Neuron (in vitro differentiated cells): Measurements from ENCODE around the gene CACNG8.
"Not testable (repeated sequence)": the region's sequence is repeated elsewhere in the genome, so short reads cannot be mapped to it uniquely, and the experiment has no call there.

Source experiments
- H2AFZ ChIP-seq: one replicate; pipeline ENCODE4 v1.6.1; 2013; ENCODE audit warnings: low read depth, mild to moderate bottlenecking, inconsistent platforms, low read length, moderate library complexity
- H3K27me3 ChIP-seq: one replicate; pipeline ENCODE4 v1.6.1; 2013; ENCODE audit warnings: low read length; ENCODE audit not compliant: insufficient read depth
- H3K36me3 ChIP-seq: one replicate; pipeline ENCODE4 v1.6.1; 2013; ENCODE audit warnings: low read length; ENCODE audit not compliant: insufficient read depth
- H3K4me1 ChIP-seq: one replicate; pipeline ENCODE4 v1.6.1; 2013; ENCODE audit warnings: low read length; ENCODE audit not compliant: insufficient read depth
- H3K4me3 ChIP-seq: 2 replicates; pipeline ENCODE4 v1.5.1; 2013; ENCODE audit warnings: mild to moderate bottlenecking, low read length, moderate library complexity
- H3K9me3 ChIP-seq: one replicate; pipeline ENCODE4 v1.6.1; 2013; ENCODE audit warnings: low read length

Gene CACNG8

DNA sequence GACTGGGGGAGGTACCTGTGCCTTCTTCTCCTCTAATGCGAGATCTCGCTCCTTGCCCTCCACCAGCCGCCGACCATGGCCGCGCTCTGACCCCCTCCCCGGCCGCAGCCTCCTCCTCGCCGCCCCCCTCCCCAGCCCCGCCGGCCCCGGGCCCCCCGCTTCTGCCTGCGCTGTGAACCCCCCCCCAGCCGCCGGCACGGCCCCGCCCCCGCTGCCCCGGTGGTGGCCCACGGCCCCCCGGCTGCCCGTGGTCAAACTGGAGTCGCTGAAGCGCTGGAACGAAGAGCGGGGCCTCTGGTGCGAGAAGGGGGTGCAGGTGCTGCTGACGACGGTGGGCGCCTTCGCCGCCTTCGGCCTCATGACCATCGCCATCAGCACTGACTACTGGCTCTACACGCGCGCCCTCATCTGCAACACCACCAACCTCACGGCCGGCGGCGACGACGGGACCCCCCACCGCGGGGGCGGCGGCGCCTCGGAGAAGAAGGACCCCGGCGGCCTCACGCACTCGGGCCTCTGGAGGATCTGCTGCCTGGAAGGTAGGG lies at the start of gene CACNG8:
Gene CACNG8 (plus strand): TSS at position 51 of the 545 bp plus-strand sequence.
- H3K4me3 ChIP-seq: peak within 1 kb of the TSS; percentile 41
- H3K27me3 ChIP-seq: no peaks in the 10 kb centered on the region
- H3K4me1 ChIP-seq: peaks cover 35% of the 10 kb centered on the region
- no peaks in the 10 kb centered on the region for H3K9me3 ChIP-seq
- H2AFZ ChIP-seq: no peak within 1 kb of the TSS
- no peaks in the 10 kb centered on the region for H3K36me3 ChIP-seq

DNA sequence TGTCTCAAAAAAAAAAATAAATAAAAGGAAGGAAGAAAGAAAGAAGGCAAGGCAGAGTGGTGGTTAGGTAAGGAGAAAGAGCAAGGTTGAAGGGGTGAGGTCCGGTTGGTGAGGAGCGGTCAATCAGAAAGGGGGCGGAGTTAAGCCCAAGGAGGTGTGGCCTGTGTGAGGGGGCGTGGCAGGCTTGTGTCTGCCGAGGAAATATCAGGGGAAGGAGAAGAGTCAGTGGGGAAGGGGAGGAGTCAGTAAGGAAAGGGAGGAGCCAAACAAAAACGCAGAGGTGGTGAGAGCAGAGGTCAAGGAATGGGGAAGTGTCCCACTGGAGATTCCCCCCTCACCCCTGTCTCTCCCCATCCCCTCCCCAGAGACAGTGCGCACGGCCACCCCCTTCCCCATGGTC lies 47.7 kb upstream of the CACNG8 start:
- no peak overlapping the region for H2AFZ ChIP-seq
- H3K9me3 ChIP-seq: peaks cover 5% of the 10 kb centered on the region
- no peaks in the 10 kb centered on the region for H3K27me3 ChIP-seq
- peaks cover 54% of the 10 kb centered on the region for H3K36me3 ChIP-seq
- no peak overlapping the region for H3K4me3 ChIP-seq
- H3K4me1 ChIP-seq: peaks cover 8% of the 10 kb centered on the region

DNA sequence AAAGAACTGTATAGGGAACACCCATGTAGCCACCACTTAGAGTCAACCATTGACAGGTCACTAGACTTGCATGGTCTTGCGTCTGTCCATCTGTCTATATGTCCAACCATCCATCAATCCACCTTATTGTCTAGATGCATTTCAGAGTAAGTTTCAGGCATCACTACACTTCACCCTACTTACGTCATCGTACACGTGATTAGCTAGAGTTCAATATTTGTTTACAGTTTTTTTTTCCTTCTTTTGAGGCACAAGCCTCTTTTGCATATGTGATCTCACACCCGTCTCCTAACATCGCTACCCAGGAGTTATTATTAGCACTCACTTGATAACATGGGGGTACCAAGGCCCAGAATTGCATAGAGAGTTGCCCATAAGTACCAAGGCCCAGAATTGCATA lies 46.7 kb upstream of the CACNG8 start:
- Histone ChIP-seq H3K4me1 (no peaks in the 10 kb centered on the region), H2AFZ (no peak overlapping the region), H3K27me3 (no peaks in the 10 kb centered on the region), H3K9me3 (peaks cover 5% of the 10 kb centered on the region), H3K36me3 (peaks cover 54% of the 10 kb centered on the region), H3K4me3 (no peak overlapping the region)

DNA sequence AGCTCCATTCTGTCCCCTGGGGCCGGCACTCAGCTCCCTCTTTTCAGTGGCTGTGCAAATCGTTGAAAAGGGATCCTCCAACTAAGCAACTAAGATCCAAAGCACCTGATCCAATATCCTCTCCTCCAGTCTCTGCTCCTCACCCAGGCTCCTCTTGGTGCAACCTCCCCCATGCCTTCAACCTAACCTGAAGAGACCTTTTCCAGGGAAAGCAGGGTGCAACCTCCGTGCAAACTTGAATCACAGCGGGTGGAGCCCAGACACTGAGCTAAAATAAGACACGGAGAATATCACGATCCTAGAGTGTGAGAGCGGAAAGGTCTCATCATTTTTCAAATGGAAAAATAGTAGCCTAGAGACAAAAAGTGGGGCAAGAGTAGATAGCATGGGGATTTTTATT lies 45.4 kb upstream of the CACNG8 start:
- Histone ChIP-seq H3K4me3 (no peak overlapping the region), H3K4me1 (no peaks in the 10 kb centered on the region), H2AFZ (no peak overlapping the region), H3K36me3 (peaks cover 54% of the 10 kb centered on the region), H3K9me3 (peaks cover 5% of the 10 kb centered on the region), H3K27me3 (no peaks in the 10 kb centered on the region)

DNA sequence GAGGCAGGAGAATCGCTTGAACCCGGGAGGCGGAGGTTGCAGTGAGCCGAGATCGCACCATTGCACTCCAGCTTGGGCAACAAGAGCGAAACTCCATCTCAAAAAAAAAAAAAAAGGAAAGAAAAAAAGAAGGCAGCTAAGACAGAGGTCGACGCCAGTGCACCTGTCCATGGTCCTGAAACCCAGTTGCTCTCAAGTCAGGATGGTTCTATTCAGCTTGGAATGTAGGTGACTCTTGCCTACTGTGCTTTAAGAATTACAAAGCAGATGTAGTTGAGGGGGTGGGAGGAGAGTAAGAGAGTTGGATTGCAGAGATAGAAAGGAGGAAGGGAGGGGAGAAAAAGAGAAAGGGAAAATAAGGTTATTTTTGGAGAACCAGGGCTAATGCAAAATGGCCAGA lies 35.0 kb upstream of the CACNG8 start:
- Histone ChIP-seq H3K4me3 (no peak overlapping the region), H3K36me3 (peaks cover 47% of the 10 kb centered on the region), H3K4me1 (no peaks in the 10 kb centered on the region), H3K9me3 (no peaks in the 10 kb centered on the region), H3K27me3 (no peaks in the 10 kb centered on the region), H2AFZ (no peak overlapping the region)

DNA sequence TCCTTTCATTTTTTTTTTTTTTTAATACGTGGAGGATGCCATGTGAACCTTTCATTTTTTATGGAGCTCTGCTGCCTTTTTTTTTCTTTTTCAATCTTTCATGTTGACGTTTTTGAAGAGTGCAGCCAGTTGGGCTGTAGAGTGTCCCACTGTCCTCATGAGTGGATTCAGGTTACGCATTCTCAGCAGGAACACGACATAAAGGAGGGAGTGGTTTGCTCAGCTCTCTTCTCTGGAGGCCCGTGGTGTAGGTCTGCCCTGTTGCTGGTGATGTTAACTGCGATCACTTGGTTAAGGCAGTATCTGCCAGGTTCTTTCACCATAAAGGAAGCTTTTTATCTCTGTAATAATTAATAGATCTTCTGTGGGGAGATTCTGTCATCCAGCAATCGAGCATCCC lies 26.7 kb upstream of the CACNG8 start:
- Histone ChIP-seq H3K4me3 (no peak overlapping the region), H3K36me3 (peaks cover 54% of the 10 kb centered on the region), H3K9me3 (peaks cover 6% of the 10 kb centered on the region), H3K4me1 (no peaks in the 10 kb centered on the region), H3K27me3 (no peaks in the 10 kb centered on the region), H2AFZ (no peak overlapping the region)

DNA sequence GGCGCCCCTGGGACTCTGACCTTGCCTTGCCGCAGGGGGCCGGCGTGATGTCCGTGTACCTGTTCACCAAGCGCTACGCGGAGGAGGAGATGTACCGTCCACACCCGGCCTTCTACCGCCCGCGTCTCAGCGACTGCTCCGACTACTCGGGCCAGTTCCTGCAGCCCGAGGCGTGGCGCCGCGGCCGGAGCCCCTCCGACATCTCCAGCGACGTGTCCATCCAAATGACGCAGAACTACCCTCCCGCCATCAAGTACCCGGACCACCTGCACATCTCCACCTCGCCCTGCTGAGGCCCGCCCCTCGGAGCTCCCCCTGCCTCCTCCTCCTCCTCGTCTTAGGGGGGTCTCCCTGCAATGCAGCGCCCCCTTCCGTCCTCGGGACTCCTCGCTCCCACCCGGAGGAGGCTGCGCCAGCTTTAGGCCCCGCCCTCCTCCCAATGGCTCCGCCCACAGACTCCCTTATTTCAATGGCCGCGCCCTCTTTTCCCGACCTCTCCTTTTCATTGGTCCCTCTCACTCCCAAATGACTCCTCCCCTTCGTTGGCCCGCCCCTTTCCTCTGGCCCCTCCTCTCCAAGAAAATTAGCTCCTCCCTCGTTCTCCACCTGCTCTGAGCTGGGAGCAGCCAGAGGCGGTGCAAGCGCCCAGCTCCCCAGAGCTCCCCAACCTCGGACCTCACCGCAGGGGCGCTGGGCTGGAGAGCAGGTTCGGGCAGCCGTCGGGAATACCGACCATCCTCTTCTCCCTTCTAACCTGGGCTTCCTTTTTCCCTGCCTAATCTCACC lies 20.5 kb upstream of the CACNG8 start:
- Histone ChIP-seq H3K9me3 (peaks cover 11% of the 10 kb centered on the region), H3K36me3 (peaks cover 38% of the 10 kb centered on the region), H3K4me3 (no peak overlapping the region), H3K4me1 (no peaks in the 10 kb centered on the region), H2AFZ (no peak overlapping the region), H3K27me3 (no peaks in the 10 kb centered on the region)

DNA sequence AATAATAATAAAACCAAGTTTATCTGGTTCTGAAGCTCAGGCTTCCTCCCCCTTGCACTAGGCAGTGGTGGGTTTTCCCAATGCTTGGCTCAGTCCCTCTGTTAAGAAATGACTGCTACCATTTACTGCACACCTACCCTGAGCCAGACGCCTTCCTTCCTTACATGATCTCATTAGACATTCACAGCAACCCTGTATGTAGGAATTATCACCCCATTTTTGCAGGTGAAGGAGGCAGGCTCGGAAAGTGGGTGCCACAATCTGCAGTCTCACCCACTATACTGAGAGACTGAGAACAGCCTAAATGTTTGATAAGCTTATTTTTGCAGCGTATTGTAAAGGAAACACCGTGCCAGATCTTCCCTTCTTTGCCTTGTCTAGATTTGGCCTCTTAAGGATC lies 18.3 kb upstream of the CACNG8 start:
- peaks cover 8% of the 10 kb centered on the region for H3K9me3 ChIP-seq
- H2AFZ ChIP-seq: no peak overlapping the region
- H3K4me1 ChIP-seq: no peaks in the 10 kb centered on the region
- peaks cover 24% of the 10 kb centered on the region for H3K36me3 ChIP-seq
- no peak overlapping the region for H3K4me3 ChIP-seq
- H3K27me3 ChIP-seq: no peaks in the 10 kb centered on the region

DNA sequence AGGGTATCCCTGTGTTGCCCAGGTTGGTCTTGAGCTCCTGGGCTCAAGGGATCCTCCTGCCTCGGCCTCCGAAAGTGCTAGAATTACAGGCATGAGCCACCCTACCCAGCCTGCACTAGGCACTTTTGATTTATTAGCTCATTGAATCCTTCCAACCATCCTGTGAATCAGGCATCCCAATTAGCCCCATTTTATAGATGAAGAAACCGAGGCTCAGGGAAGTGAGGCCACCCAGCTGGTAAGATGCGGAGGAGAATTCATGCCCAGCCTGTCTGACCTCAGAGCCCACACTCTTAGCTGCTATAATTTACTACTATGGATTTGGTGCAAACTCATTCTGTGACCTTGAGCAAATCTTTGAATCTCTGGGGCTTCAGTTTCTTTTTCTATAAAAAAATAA lies 17.8 kb upstream of the CACNG8 start:
- Histone ChIP-seq H3K4me3 (no peak overlapping the region), H3K36me3 (peaks cover 20% of the 10 kb centered on the region), H3K9me3 (peaks cover 5% of the 10 kb centered on the region), H3K27me3 (no peaks in the 10 kb centered on the region), H2AFZ (no peak overlapping the region), H3K4me1 (no peaks in the 10 kb centered on the region)

DNA sequence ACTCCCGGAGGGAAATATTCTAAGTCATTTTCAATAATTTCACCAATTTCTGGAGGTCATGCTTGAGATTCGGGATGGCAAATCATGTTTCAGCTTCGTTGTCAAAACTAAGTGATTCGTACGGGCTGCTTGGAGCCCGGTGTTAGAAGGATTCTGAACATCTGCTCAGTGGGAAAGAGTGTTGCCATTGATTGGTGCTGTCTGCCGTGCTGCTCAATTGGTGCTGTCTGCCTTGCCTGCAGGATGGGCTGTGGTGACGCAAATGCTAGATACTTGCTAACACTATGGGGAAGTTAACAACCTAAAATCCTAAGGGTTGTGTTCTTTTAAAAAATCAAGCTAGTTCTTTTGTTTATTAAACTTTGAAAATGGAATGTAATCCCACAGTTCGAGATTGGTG lies 17.3 kb upstream of the CACNG8 start:
- Histone ChIP-seq H3K27me3 (no peaks in the 10 kb centered on the region), H3K4me1 (no peaks in the 10 kb centered on the region), H3K36me3 (peaks cover 15% of the 10 kb centered on the region), H3K4me3 (peak overlapping the region; percentile 38), H2AFZ (no peak overlapping the region), H3K9me3 (peaks cover 5% of the 10 kb centered on the region)

DNA sequence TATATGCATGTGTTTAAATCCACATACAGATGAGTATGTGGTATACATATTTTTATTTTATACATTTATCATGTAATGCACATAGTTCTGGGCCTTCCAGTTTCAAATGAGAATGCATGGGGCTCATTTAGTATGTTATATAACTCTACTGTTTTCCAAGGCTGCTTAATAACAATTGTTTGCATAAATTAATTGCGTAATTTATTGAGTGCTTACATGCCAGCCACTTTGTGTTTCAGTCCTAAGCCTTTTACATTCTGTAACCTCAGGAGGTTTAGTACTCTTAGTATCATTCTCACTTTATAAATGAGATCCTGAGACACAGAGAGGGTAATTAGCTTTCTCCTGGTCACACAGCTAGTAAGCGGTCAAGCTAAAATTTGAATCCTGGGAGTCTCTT lies 16.7 kb upstream of the CACNG8 start:
- Histone ChIP-seq H3K4me3 (peak overlapping the region; percentile 38), H2AFZ (no peak overlapping the region), H3K36me3 (peaks cover 13% of the 10 kb centered on the region), H3K27me3 (no peaks in the 10 kb centered on the region), H3K9me3 (peaks cover 5% of the 10 kb centered on the region), H3K4me1 (no peaks in the 10 kb centered on the region)

DNA sequence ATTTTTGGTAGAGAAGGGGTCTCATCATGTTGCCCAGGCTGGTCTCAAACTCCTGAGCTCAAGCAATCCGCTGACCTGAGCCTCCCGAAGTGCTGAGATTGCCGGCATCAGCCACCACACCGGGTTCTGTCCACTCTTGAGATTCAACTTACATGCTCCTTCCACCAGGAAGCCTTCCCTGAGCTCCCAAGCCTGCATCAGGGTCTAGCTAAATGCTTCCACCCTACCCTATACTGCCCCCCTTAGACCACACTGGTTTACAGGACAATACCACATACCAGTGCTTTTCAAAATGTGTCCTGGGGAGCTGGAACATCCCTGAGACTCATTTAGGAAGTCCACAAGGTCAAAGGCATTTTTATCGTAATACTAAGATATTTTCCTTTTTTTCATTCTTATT lies 15.1 kb upstream of the CACNG8 start:
- Histone ChIP-seq H3K9me3 (no peaks in the 10 kb centered on the region), H3K4me1 (no peaks in the 10 kb centered on the region), H2AFZ (no peak overlapping the region), H3K4me3 (no peak overlapping the region), H3K36me3 (peaks cover under 1% of the 10 kb centered on the region), H3K27me3 (no peaks in the 10 kb centered on the region)

DNA sequence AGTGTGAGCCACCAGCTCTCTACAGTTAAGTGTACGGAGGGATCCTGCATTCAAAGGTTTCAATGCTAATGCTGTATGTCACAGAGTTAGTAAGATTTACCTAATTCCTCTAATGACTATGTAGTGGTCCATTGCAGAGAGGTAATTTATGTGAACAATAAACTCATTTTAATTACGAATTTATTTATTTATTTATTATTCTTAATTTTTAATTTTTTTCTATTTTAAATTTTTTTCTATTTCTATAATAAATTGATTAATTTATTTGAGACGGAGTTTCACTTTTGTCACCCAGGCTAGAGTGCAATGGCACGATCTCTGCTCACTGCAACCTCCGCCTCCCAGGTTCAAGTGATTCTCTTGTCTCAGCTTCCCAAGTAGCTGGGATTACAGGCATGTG lies 14.1 kb upstream of the CACNG8 start:
- H2AFZ ChIP-seq, H3K4me3 ChIP-seq, H3K27me3 ChIP-seq, H3K36me3 ChIP-seq, H3K9me3 ChIP-seq, H3K4me1 ChIP-seq: not testable (repeated sequence)

DNA sequence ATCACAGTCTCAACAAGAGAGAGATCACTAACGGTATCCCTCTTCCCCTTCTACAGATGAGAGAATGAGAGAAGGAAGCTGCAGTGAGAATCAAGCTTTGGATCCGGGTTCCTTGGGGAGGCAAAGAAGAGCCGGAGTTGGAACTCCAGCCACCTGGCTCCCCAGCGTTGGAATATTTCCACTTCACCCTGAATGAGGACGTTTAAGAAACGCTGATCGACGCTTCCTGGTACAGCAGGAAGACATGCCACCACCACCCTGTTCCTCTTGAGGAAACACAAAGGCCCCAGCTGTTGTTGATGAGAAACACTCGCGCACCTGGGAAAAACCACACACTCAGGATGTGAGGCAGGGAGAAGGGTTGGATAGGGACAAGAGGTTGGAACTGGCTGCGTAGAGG lies 11.3 kb upstream of the CACNG8 start:
- Histone ChIP-seq H3K4me1 (no peaks in the 10 kb centered on the region), H3K9me3 (no peaks in the 10 kb centered on the region), H3K4me3 (no peak overlapping the region), H3K36me3 (no peaks in the 10 kb centered on the region), H2AFZ (no peak overlapping the region), H3K27me3 (no peaks in the 10 kb centered on the region)
